GM13977 (cell line): ENCODE measurements around the gene QRFP.
"Not testable (repeated sequence)": the region's sequence is repeated elsewhere in the genome, so short reads cannot be mapped to it uniquely, and the experiment has no call there.

Experiments
- DNase-seq: peaks from one replicate; pipeline ENCODE4 v3.0.0; 2012; ENCODE audit warnings: low spot score
- in situ Hi-C: fragments of 300-500 bp; cut with MboI; formaldehyde crosslinking; loops from one replicate; pipeline ENCODE4 v1.12.0; 2022; ENCODE audit warnings: low sequenced_read_pairs, low pct_unique_long_range_greater_than_20kb, mixed read lengths, inconsistent platforms; ENCODE audit not compliant: unreplicated experiment
- TF ChIP-seq, protein P1 (sequence below): IDR thresholded peaks from 2 replicates; pipeline ENCODE4 v1.5.1; 2012; ENCODE audit warnings: mild to moderate bottlenecking, control low read depth; ENCODE audit not compliant: insufficient read depth; ENCODE audit errors: extremely low read depth, missing control alignments

The QRFP gene

DNA sequence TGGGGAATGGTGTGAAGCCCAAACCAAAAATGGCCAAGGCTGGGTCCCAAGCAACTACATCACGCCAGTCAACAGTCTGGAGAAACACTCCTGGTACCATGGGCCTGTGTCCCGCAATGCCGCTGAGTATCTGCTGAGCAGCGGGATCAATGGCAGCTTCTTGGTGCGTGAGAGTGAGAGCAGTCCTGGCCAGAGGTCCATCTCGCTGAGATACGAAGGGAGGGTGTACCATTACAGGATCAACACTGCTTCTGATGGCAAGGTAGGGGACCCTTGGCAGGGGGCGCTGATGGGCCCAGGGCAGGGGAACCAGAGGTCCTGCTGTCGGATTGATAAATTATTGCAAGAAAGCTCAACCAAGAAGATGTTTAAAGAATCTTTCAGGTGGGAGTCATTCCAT is 41.8 kb downstream of the QRFP start:
- TF ChIP-seq, protein P1, sequence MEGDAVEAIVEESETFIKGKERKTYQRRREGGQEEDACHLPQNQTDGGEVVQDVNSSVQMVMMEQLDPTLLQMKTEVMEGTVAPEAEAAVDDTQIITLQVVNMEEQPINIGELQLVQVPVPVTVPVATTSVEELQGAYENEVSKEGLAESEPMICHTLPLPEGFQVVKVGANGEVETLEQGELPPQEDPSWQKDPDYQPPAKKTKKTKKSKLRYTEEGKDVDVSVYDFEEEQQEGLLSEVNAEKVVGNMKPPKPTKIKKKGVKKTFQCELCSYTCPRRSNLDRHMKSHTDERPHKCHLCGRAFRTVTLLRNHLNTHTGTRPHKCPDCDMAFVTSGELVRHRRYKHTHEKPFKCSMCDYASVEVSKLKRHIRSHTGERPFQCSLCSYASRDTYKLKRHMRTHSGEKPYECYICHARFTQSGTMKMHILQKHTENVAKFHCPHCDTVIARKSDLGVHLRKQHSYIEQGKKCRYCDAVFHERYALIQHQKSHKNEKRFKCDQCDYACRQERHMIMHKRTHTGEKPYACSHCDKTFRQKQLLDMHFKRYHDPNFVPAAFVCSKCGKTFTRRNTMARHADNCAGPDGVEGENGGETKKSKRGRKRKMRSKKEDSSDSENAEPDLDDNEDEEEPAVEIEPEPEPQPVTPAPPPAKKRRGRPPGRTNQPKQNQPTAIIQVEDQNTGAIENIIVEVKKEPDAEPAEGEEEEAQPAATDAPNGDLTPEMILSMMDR, result no peak
- in situ Hi-C loops, result loop anchor here (10.0 kb wide), 1 partner anchor 140 kb away; no protein-coding TSS in a partner anchor
- no peak for DNase-seq

DNA sequence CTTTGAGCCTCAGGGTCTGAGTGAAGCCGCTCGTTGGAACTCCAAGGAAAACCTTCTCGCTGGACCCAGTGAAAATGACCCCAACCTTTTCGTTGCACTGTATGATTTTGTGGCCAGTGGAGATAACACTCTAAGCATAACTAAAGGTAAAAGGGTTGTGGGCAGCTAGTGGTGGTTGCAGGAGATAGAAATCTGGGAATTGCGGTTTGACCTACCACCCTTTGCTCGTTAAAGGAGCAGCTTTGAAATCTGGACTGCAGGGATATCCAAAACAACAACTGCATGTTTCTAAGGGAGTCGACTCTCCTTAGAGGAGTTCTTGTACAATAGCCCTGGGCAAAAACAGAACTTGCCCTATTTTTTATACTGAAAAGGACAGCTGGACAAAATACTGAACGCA is 42.5 kb downstream of the QRFP start:
- DNase-seq, result no peak
- in situ Hi-C loops, result loop anchor here (10.0 kb wide), 1 partner anchor 139 kb away; no protein-coding TSS in a partner anchor
- TF ChIP-seq, protein P1, result no peak

DNA sequence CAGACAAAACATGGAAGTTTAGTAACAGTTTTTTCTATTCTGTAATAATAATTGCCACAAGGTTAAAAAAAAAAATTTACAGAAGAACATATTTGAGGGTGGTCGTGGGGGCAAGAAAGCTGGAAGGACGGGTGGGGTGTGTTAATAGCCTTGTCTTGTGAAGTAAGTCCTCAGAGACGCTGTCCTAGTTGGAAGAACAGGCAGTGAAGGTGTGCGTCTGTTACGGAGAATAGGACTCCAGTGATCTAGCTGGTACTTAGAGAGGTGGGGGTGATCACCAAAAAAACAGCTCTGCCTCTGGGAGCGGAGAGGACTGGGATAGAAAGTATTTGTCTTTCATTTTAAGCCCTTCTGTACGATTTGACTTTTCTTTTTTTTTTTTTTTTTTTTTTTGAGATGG is 43.8 kb downstream of the QRFP start:
- in situ Hi-C loops, result loop anchor here (10.0 kb wide), 1 partner anchor 138 kb away; no protein-coding TSS in a partner anchor
- no peak for DNase-seq
- TF ChIP-seq, protein P1, result no peak

DNA sequence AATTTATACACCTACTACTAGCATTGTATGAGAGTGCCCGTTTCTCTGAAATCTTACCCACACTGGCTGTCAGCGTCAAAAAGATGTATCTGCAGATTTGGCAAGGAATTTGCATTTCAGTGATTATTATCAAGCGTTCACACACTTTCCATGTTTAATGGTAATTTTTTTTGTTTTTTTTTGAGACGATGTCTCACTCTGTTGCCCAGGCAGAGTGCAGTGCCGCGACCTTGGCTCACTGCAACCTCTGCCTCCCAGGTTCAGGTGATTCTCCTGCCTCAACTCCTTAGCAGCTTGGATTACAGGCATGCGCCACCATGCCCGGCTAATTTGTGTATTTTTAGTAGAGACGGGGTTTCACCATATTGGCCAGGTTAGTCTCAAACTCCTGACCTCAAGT is 47.3 kb downstream of the QRFP start:
- TF ChIP-seq, protein P1, result no peak
- DNase-seq, result no peak
- in situ Hi-C loops, result no loop called here

- in situ Hi-C loops, DNase-seq: not testable (repeated sequence)
These were observed 48.1 kb downstream of the QRFP start for GRCh38 chr9:130848514-130848913.

DNA sequence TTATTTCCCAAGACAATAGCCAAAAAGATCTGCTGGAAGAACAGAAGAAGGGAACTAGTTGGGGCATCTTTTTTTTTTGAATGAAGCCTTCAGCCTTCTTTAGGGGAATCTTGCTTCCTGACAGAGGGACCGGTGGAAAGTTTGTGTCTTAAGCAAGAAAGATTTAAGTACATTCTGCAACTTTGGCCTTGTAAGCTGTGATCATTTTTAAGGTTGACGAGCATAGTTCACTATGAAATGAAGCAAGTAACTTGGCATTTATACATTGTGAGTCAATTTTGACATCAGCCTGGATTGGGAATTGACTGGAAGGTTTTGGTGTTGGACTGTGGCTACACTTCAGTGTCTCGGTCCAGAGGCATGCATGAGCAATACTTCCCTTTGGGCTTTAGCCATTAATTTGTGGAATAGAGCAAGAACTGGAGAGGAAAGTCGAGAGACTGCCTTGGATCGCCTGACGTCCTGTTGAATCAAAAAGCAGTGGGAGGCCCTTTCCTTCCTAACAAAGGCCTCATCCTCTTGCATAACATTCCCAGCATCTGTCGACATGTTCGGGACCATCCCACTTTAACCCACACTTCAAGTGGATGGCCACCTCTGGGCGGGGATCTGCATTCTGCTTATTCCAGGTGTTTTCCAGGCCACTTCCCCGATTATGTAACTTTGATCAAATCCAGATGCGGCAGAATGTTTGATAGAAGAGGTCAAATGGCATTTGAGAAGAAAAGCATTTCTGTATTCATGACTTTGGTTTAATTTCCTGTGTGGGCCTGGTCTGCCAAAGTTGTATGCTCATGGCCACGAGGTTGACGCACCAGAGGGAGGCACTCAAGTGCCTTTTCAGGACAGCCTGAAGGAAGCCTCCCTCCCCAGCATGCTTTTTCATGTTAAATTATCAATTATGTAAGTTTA is 49.0 kb downstream of the QRFP start:
- no peak for DNase-seq
- TF ChIP-seq, protein P1, result no peak
- in situ Hi-C loops, result no loop called here

DNA sequence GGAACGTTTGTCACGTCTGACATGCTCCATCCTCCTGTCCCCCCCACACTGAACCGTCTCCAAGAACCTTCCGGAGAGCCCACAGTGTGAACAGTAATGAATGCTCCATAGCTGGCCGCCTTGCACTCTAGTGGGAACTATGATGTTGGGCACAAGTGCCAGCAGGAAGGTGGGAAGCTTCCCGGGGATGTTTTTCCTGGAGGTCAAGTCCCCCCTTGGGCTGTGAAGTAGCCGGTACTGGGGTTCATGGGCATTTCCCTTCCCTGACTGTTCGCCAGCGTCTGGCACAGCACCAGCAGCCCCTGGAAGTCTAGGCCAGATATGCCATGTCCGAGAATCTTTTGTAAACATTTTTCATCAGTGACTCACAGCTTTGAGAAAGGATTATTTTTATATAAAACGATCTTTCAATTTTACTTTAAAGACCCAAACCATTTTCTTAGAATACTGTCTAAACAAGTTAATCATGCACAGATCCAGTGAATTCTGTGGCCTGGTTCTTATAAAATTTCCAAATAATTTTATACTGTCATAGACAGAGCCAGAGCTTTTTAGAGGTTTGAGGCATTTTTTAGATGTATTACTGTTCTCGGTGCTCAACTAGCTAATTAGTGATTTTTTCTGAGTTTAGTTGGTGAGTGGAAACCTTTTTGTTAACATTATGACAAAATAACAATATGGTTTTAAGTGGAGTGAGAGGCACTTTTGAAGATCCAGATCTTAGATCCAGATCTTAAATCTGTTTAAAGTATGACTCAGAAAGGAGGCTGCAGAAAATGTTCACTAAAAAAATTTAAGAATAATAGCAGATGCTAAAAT is 49.9 kb downstream of the QRFP start:
- in situ Hi-C loops, result no loop called here
- TF ChIP-seq, protein P1, result no peak
- no peak for DNase-seq
